GM12873 (cell line): Measurements from ENCODE around the gene PDILT.

Experiments used
- CTCF ChIP-seq: IDR thresholded peaks from 2 replicates; pipeline ENCODE4 v1.5.1; 2012; ENCODE audit warnings: low read depth, mild to moderate bottlenecking, moderate library complexity, low read length, control low read depth; ENCODE audit not compliant: insufficient read depth; ENCODE audit errors: missing control alignments

Gene PDILT

GRCh38 chr16:20410121-20410723 is 5.7 kb upstream of the PDILT start:
- no peak for TF ChIP-seq CTCF

- no peak for TF ChIP-seq CTCF
These were observed 5.0 kb upstream of the PDILT start, which contains the start of gene ACSM5 for GRCh38 chr16:20409398-20410120. TSS of gene ACSM5 (plus strand) at chr16:20409534. CDS start at chr16:20411485, 1,951 bp downstream.

GRCh38 chr16:20402651-20403050 is 1.9 kb downstream of the PDILT start:
- no peak for TF ChIP-seq CTCF

- no peak for TF ChIP-seq CTCF
These were observed 3.0 kb downstream of the PDILT start for GRCh38 chr16:20401475-20402016.

- no peak for TF ChIP-seq CTCF
These were observed 3.5 kb downstream of the PDILT start for GRCh38 chr16:20401066-20401465.

GRCh38 chr16:20399185-20399584 is 5.4 kb downstream of the PDILT start:
- TF ChIP-seq CTCF: no peak

- no peak for TF ChIP-seq CTCF
These were observed 5.9 kb downstream of the PDILT start for GRCh38 chr16:20398603-20399002.
